GM18526 (cell line): ENCODE measurements around the gene LMCD1.

Source experiments
- POLR2A ChIP-seq: IDR thresholded peaks from 3 replicates; pipeline ENCODE4 v1.6.1; 2011; ENCODE audit not compliant: insufficient read length; ENCODE audit errors: extremely low read depth

The LMCD1 gene

DNA sequence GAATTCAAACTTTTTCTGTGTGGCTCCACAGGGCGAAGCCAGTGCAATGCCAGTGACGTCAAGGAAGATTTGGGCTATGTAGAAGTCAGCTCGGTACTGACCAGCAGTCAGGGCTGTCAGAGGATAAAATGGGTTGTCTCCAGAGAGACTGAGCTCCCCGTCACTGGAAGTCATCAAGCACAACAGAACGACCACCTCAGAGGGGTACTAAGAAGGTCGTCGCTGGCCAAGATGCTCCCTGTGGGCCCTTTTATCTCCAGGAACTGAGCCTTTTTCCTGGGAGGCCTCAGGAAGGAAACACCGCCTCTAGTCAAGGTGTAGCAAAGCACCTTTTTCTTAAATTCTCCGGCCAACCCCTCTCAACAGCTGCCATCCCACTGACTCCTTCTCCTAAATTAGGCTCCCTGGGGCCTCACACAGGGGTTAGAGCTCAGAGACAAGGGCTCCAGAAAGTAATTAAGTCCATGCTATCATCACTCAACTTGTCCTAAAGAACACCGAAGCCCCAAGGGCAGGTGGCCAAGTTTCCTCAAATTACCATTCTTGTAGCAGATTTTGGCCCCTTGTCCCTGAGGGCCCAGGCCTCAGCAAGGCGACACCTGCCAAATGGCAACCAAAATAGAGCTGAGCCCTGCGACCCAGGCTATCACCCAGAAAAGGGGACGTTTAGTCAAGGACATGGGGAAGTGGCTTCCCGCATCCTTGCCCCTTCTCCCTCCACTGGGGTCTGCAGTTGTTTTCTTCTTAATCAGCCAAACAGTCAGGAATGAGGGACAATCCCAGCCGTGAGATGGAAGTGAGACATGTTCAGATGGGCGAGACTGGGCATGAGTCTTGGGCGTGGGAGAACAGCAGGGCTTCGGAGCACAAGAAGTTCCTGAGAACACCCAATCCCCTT lies 94.9 kb downstream of the LMCD1 start:
- TF ChIP-seq POLR2A = no peak

DNA sequence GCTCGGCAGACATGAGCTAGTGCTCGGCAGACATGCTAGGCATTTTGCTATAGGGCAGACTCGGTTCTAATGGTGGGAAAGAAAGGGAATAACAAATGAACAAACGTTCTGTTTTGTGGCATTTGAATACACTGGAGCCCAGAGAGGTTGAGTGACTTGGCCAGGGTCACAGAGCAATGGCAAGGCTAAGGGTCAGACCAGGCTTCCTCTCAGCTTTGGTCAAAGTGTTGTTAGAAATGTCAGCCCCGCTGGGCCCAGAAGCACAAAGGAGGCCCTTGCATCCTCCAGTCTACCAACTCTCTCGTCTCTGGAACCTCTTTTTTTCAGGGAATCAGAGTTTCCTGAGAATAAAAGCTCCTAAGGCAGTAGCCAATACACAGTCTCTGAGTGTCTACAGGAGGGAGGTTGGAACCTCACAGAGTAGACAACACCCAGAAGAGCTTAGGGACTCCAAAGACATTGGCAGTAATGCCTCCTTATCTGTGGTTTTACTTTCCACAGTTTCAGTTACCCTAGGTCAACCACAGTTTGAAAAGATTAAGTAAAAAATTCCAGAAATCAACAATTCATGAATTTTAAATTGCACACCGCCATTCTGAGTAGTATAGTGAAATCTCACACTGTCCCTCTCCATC lies 95.7 kb downstream of the LMCD1 start:
- TF ChIP-seq POLR2A = no peak

- TF ChIP-seq POLR2A = no peak
Observed at GRCh38 chr3:8599146-8599545, 97.5 kb downstream of the LMCD1 start.

DNA sequence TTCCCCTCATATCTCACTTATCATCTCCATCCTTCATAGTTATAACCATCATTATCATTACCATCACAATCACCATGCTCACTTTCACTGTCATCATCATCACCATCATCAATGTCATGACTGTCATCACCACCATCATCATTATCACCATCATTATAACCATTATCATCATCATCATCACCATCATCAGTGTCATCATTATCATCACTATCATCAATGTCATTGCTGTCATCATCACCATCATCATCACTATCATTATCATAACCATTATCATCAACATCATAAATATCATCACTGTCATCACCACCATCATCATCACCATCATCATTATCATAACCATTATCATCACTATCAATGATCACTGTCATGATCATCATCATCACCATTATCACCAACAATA lies 98.8 kb downstream of the LMCD1 start:
- no peak for TF ChIP-seq POLR2A

DNA sequence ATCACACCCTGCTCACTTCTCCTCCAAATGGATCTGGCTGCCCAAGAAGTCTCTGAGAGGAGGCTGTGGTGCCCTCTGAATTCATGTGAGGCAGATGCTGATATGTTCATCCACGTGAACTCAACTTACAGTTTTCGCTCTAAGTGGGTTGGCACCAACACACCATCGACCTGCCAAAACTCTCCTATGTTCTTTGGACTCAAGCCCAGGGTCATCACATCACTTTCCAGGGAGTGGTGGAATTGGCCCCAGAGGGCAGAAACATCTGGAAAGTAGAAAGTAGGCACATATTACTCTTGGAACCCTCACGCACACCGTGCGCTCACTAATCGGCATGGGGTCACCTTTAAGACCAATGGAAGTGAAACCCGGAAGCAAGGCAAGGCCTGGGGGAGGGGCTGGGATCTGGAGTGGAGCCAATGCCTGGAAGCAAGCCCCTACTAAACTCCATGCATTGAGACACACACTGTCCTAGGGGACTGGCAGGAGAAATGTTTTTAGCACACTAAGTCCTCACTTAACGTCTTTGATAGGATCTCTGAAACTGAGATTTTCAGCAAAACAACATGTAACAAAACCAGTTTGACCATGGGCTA lies 101.6 kb downstream of the LMCD1 start:
- no peak for TF ChIP-seq POLR2A

- no peak for TF ChIP-seq POLR2A
Observed at GRCh38 chr3:8604006-8604405, 102.4 kb downstream of the LMCD1 start.

GRCh38 chr3:8604988-8605387 lies 103.4 kb downstream of the LMCD1 start:
- no peak for TF ChIP-seq POLR2A

GRCh38 chr3:8606701-8607231 lies 105.1 kb downstream of the LMCD1 start:
- TF ChIP-seq POLR2A = no peak

DNA sequence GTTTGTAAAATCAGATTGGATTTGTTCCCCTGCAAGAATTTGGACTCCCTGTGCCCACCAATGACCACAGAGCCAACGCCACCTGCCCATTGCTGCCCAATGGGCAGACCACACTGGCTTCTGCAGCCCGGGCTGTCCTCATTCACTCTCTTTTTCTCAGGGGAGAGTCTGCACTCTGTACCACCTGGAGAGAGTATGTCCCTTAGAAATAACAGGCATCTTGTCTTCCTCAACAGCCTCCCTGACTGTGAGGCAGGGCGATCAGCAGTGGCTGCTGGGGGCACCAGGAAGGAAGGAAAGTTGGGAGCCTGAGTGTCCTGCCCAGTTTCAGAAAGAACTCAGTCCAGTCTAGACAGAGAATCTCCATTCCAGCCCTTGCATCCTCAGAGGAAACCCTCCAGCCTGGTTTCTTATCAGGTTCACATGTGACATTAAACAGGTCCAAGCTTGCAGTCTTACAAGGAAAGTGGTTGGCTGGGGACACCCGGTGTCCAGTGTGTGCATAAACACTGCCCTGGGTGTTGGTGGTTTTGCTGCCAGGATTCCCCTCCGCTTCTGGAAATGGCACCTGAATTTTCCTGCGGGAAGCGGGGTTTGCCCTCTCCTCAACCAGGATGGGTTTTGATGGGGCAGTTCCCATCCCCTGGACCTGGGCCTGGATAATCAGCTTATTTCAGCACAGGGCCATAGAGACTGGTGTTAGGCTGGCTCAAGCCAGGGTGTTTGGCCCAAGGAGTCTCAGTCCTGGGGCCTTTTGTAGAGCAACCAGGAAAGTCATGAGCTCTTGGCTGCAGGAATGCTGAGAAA lies 105.8 kb downstream of the LMCD1 start:
- TF ChIP-seq POLR2A = no peak

- TF ChIP-seq POLR2A = no peak
Observed at GRCh38 chr3:8608041-8608790, 106.6 kb downstream of the LMCD1 start.

DNA sequence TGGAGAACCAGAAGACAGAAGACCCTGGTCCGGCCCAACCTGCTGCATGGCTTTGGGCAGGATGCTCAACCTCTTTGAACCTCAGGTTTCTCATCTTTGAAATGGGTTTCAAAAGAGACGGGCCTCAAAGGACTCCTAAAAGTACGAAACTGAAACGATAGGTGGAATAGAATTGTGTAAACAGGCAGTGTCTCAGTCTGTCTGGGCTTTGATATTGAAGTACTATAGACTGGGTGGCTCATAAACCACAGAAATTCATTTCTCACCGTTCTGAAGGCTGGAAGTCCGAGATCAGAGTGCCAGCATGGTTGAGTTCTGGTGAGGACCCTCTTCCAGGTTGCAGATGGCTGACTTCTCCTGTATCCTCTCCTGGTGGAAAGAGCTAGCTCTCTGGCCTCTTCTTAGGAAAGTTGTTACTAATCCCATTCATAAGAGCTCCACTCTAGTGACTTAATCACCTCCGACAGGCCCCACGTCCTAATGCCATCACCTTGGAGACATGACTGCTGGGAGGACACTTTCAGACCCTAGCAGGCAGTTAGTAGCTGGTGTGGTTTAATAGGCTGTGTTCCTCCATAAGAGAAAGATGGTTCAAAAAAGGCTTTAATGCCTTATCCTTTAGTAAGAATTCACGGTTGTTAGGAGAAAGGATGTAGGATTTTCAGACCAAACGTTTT lies 107.3 kb downstream of the LMCD1 start:
- no peak for TF ChIP-seq POLR2A

- TF ChIP-seq POLR2A = no peak
Observed at GRCh38 chr3:8610951-8611350, 109.3 kb downstream of the LMCD1 start.

GRCh38 chr3:8617921-8618320 lies 116.3 kb downstream of the LMCD1 start:
- TF ChIP-seq POLR2A = no peak

DNA sequence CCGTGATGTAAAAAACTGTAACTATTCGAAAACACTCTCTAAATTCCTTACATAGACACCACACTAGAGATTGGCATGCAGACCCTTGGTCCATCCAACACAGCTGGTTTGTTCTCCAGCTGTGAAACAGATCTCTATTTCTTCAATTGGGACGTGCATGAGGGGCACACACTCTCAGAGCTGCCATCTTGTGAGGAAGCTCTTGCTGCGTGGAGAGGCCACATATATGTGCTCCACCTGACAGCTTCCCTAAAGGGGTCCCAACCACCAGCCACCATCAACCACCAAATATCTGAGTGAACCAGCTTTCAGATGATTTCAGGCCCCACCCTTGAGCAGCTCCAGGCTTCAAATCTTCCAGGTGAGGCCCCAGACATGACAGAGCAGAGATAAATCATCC lies 117.3 kb downstream of the LMCD1 start:
- TF ChIP-seq POLR2A = no peak
